GM18861 (cell line): ENCODE measurements around the gene MSLN.

Source experiments
- ATAC-seq: cut with Tn5 transposase; IDR thresholded peaks from one replicate; pipeline ENCODE4 v1.9.1; 2021; ENCODE audit not compliant: unreplicated experiment

MSLN gene

GRCh38 chr16:722835-723633 lies 37.5 kb upstream of the MSLN start:
- no peak for ATAC-seq

DNA sequence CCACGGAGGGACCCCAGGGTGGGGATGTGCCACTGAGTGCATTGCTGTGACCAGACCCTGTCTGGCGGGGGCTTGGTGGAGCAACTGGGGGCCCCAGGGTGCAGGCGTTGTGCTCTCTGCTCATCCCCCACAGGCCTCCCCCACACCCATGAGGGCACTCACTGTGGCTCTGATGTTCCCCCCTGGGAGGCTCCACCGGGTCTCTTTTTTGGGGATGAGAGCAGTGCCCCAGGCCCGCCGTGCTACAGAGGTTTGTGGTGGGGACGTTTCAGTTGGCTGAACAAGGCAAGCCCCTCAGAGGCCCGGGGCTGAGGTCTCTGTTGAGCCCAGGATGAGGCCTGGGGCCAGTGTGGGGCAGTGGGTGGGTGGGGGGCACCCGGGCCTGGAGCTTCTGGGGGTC lies 36.8 kb upstream of the MSLN start:
- ATAC-seq: no peak

- ATAC-seq: no peak
Observed at GRCh38 chr16:724188-725040, 36.1 kb upstream of the MSLN start.

GRCh38 chr16:725041-725376 lies 35.5 kb upstream of the MSLN start:
- no peak for ATAC-seq

- no peak for ATAC-seq
Observed at GRCh38 chr16:725463-726187, 34.9 kb upstream of the MSLN start.

DNA sequence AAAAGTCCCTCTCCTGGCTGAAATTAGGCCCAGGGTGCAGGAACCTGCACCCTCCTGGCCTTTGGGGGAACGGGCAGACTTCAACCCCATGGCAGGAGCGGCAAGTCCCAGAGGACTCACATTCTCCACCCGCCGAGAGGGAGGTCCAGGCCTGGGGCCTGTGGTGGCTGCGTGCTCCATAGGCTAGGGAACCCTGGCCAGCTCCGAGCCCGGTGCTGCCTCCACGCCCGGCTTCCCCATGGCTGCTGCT lies 34.4 kb upstream of the MSLN start:
- no peak for ATAC-seq

GRCh38 chr16:726438-727290 lies 33.9 kb upstream of the MSLN start, which contains the start of the genes CCDC78 and HAGHL:
CCDC78 (minus strand) TSS chr16:726443; CDS start chr16:726367, 76 bp downstream.
HAGHL (plus strand) TSS chr16:727106; CDS start chr16:727510, 404 bp downstream.
- no peak for ATAC-seq

- no peak for ATAC-seq
Observed at GRCh38 chr16:727291-727977, 33.1 kb upstream of the MSLN start.

DNA sequence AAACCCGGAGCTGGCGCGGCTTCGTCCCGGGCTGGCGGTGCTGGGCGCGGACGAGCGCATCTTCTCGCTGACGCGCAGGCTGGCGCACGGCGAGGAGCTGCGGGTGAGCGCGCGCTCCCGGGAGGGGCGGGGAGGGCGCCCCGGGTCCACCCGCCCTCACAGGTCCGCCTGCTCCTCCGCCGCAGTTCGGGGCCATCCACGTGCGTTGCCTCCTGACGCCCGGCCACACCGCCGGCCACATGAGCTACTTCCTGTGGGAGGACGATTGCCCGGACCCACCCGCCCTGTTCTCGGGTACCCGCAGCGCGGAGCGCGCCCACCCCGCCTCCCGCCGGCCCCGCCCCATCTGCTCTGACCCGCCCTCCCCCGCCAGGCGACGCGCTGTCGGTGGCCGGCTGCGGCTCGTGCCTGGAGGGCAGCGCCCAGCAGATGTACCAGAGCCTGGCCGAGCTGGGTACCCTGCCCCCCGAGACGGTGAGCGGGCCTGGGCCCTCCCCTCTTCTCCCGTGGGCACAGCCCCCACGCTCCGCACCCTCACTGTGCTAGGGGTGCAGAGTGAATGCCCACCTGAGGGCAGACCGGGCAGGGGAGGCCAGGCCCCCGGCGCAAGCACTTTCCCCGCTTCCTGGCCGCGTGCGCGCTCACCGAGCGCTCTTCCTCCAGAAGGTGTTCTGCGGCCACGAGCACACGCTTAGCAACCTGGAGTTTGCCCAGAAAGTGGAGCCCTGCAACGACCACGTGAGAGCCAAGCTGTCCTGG lies 32.2 kb upstream of the MSLN start:
- peak; percentile 26 for ATAC-seq

DNA sequence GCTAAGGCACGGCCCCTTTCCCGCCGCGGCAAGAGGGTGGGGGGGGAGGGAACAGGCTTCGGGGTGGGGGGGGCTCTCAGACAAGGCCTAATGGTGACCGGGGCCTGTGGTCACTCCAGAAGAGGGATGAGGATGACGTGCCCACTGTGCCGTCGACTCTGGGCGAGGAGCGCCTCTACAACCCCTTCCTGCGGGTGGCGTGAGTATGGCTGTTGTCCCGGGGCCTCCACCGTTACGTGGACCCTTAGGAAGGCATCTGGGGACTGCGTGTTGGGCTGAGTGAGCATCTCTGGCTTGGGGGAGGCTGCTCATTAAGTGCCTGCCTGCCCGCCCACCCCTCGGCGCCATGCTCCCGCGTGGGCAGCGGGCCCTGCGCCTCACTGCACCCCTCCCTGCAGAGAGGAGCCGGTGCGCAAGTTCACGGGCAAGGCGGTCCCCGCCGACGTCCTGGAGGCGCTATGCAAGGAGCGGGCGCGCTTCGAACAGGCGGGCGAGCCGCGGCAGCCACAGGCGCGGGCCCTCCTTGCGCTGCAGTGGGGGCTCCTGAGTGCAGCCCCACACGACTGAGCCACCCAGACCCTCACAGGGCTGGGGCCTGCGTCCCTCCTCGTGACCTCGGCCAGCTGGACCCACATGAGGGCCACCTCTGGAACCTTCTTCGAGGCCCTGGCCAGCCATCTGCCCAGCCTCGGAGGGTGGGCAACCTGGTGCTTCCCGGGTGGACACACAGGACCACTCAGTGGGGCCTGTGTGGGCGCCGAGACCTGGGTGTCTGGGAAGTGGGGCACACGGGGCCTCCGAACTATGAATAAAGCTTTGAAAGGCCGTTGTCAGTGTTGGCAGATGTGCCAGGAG lies 31.4 kb upstream of the MSLN start:
- no peak for ATAC-seq

DNA sequence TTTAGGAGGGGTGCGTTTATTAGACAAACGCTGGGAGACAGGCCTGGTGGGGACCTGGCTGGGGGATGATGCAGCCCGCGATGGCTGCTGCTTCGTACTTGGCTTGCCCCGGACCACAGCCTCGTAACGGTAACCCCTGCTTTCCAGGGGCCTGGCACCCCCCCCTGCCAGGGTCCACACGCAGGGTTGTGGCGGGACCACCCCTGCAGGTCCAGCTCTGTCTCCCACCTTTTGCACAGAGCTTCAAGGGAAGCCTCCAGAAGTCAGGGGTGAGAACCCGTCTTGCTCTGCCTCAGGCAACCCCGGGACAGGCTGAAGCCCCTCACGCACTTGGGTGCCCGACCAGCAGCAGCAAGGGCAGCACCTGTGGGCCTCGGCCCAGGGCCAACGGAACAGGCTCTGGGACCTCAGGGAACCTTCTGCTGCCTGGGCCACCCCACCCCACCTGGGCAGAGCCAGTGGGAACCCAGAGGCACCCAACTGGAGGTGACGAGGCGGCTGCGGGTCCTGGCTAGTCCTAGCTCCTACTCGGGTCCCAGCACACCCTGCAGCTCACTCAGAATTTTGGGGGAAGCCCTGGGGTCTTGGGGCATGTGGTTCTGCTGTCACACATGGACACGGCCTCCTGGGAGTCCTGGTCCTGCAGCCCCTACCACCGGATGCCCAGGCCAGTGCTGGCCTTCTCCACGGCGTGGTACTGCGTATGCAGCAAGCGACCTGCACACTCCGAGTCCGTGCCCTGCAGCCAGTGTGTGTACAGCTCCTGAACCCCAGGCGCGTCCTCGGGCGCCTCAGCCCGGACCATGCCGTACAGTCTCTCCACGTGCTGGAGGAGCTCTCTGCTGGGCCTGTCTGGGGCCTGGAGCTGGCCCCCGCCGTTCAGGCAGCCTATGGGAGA lies 30.5 kb upstream of the MSLN start:
- ATAC-seq: no peak

DNA sequence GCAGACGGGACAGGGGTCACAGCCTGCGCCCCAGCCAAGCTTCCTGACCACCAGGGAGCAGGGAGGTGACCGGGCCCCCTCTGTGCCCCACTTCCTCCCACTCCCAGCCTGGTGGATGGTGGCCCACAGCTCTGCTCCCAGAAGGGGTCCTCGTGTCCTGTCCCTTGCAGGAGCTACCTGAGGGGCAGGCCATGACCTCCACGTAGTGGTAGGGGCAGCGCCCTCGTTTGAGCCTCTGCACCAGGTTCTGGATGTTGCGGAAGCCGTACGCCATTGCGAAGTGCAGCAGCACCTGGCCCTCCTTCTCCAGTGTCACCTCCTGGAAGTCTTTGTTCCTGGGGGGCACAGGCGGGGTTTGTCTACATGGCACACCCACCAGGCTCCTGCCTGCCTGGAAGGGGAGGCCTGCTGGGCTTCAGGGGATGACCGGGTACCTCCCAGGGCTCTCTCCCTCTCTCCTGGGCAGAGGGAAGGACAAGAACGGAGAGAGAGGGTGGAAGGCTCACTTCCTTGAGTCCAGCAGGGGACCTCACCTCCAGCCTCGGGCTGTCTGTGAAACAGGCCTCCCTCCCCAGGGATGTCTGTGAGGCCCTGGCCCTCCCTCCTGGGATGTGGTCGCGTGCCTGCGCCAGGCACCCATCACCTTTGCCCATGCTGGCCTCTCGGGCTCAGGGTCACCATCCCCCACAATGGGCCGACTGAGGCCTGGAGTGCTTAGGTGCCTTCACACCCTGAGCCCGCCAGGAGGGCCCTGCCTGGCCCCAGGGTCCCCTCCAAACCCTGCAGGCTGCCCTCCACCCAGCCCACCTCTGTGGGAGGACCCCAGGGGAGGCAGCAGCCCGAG lies 29.6 kb upstream of the MSLN start:
- no peak for ATAC-seq

DNA sequence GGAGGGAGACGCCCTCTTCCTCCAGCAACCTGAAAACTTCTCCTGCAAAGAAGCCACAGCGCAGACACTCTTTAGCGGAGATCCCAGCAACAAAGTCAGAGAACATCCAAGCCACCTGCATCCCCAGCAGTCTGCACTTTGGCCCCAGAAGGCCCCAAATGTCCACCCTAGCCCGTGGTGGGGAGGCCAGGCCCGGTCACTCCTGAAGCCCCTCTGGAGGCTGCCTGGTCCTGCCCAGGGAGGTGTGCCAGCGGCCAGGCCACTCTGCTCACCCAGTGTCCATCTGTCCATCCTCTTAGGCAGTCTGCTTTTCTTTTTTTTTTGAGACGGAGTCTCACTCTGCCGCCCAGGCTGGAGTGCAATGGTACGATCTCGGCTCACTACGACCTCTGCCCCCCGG lies 28.2 kb upstream of the MSLN start:
- no peak for ATAC-seq

DNA sequence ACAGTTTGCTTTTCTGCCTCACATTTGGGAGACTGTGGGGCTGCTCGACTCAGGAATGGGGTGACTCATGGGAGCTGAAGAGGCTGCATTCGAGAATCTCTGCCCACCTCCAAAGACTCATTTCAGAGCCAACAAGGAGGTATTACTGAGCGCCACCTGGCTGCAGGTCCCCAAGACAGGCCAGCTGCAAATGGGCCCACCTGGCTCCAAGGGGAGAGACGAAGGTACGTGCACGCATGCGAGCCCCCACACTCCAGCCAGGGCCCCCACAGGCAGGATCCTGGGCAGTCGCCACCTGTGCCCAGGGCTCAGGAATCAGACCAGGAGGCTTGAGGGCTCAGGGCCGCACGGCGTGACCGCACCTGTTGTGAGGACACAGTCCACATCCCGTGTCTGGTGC lies 27.6 kb upstream of the MSLN start:
- ATAC-seq: no peak

DNA sequence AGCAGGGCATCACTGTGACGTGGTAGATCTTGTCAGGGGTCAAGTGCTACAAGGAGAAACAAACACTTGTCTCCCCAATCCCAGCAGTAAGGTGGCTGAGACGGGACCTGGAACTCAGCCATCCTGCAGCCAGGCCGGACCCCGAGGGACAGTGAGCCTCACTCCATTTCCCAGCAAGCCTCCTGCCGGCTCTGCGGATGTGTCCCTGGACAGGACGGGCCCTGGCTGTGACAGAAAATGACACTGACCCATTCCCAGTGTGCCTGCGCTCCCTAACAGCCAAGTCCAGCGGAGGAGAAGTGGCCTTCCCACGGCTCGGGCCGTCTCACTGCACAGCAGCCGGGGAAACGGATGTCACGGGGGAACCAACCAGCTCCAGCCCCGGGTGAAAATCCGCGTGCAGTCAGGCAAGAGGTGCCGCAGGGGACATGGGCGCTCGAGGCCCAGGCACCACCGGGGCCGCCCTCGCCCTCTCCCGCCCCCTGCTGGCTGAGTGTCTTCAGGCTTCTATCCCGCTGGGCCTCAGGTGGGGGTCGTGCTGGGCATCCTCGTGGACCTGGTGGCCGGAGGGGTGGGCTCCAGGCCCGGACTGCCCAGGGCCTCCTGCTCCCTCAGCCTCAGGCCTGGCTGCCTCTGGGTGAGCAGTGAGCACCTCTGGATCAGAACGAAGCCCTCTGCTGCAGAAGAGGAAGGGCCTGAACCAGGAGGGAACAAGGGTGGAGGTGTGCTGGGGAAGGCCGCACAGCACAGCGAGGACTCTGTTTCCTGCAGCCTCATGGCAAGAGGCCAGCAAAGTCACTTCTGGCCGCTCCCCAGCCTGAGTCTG lies 26.9 kb upstream of the MSLN start:
- ATAC-seq: no peak
